GM21723 (cell line): ENCODE results near the gene MAML3.
A peak's percentile ranks its signal among the peaks of the same experiment; 100 is the strongest.

Experiments used
- ATAC-seq: cut with Tn5 transposase; IDR thresholded peaks from one replicate; pipeline ENCODE4 v1.9.1; 2021; ENCODE audit warnings: mild to moderate bottlenecking, moderate library complexity; ENCODE audit not compliant: unreplicated experiment

Gene MAML3

GRCh38 chr4:139907001-139907809 lies 246.8 kb downstream of the MAML3 start:
- ATAC-seq = no peak

GRCh38 chr4:139905489-139905888 lies 248.5 kb downstream of the MAML3 start:
- no peak for ATAC-seq

GRCh38 chr4:139904406-139904805 lies 249.6 kb downstream of the MAML3 start:
- no peak for ATAC-seq

- no peak for ATAC-seq
Measured at GRCh38 chr4:139903845-139904244, 250.1 kb downstream of the MAML3 start.

GRCh38 chr4:139902321-139903320 lies 251.4 kb downstream of the MAML3 start:
- ATAC-seq = no peak

- no peak for ATAC-seq
Measured at GRCh38 chr4:139901531-139902320, 252.3 kb downstream of the MAML3 start.

- no peak for ATAC-seq
Measured at GRCh38 chr4:139900964-139901376, 253.0 kb downstream of the MAML3 start.

GRCh38 chr4:139899346-139899745 lies 254.6 kb downstream of the MAML3 start:
- ATAC-seq = no peak

GRCh38 chr4:139898293-139898692 lies 255.7 kb downstream of the MAML3 start:
- ATAC-seq = peak; percentile 70

- ATAC-seq = no peak
Measured at GRCh38 chr4:139896091-139896604, 257.8 kb downstream of the MAML3 start.

- no peak for ATAC-seq
Measured at GRCh38 chr4:139893801-139894200, 260.2 kb downstream of the MAML3 start.

GRCh38 chr4:139892973-139893736 lies 260.8 kb downstream of the MAML3 start:
- no peak for ATAC-seq

GRCh38 chr4:139890816-139891215 lies 263.2 kb downstream of the MAML3 start:
- no peak for ATAC-seq

- ATAC-seq = no peak
Measured at GRCh38 chr4:139889901-139890300, 264.1 kb downstream of the MAML3 start.

- ATAC-seq = no peak
Measured at GRCh38 chr4:139889264-139889663, 264.7 kb downstream of the MAML3 start.

GRCh38 chr4:139887962-139888735 lies 265.8 kb downstream of the MAML3 start:
- ATAC-seq = peak; percentile 68

GRCh38 chr4:139887376-139887802 lies 266.6 kb downstream of the MAML3 start:
- ATAC-seq = no peak

- no peak for ATAC-seq
Measured at GRCh38 chr4:139886798-139887197, 267.2 kb downstream of the MAML3 start.

- ATAC-seq = no peak
Measured at GRCh38 chr4:139884438-139884837, 269.5 kb downstream of the MAML3 start.
